OCI-LY1 (cell line): ENCODE results near the gene FBXL17.

Source experiments
- EZH2 ChIP-seq: fragments of 200-600 bp; sonication (generic), shearing (Covaris generic); IDR thresholded peaks from 2 replicates; pipeline ENCODE4 v1.8.0; 2017; ENCODE audit warnings: borderline replicate concordance, mixed run types, mild to moderate bottlenecking, antibody characterized with exemption, low read length, moderate library complexity, mixed read lengths
- TF ChIP-seq, protein P1 (sequence below): fragments of 200-600 bp; sonication (generic), shearing (Covaris generic); IDR thresholded peaks from 2 replicates; pipeline ENCODE4 v1.5.1; 2017; ENCODE audit warnings: mild to moderate bottlenecking, antibody characterized with exemption, low read length, moderate library complexity, mixed read lengths

DNA sequence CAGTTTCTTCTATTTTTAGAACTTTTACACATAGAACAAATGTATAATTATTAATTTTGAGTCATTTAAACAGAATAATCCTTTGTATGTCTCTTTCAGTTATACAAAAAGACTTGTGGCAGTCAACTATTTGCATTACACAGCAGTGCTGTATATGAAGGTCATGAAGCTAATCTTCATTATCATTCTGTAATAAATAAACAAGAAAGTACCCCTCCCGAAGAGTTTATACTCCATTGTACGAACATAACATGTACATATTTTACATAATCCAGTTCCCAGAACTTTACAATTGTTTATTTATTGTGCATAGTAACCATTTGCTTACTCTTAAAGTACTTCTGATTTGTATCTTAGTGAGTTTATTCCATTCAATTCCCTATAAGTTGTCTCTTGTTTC, 267.9 kb downstream of the FBXL17 start:
- TF ChIP-seq, protein P1, sequence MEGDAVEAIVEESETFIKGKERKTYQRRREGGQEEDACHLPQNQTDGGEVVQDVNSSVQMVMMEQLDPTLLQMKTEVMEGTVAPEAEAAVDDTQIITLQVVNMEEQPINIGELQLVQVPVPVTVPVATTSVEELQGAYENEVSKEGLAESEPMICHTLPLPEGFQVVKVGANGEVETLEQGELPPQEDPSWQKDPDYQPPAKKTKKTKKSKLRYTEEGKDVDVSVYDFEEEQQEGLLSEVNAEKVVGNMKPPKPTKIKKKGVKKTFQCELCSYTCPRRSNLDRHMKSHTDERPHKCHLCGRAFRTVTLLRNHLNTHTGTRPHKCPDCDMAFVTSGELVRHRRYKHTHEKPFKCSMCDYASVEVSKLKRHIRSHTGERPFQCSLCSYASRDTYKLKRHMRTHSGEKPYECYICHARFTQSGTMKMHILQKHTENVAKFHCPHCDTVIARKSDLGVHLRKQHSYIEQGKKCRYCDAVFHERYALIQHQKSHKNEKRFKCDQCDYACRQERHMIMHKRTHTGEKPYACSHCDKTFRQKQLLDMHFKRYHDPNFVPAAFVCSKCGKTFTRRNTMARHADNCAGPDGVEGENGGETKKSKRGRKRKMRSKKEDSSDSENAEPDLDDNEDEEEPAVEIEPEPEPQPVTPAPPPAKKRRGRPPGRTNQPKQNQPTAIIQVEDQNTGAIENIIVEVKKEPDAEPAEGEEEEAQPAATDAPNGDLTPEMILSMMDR, result no peak
- no peak for TF ChIP-seq EZH2
